HG03175 (cell line): ENCODE measurements around the gene PNPLA7.

Experiments used
- ATAC-seq: cut with Tn5 transposase; IDR thresholded peaks from one replicate; pipeline ENCODE4 v1.9.1; 2021; ENCODE audit warnings: mild to moderate bottlenecking, moderate library complexity; ENCODE audit not compliant: unreplicated experiment

PNPLA7 gene

DNA sequence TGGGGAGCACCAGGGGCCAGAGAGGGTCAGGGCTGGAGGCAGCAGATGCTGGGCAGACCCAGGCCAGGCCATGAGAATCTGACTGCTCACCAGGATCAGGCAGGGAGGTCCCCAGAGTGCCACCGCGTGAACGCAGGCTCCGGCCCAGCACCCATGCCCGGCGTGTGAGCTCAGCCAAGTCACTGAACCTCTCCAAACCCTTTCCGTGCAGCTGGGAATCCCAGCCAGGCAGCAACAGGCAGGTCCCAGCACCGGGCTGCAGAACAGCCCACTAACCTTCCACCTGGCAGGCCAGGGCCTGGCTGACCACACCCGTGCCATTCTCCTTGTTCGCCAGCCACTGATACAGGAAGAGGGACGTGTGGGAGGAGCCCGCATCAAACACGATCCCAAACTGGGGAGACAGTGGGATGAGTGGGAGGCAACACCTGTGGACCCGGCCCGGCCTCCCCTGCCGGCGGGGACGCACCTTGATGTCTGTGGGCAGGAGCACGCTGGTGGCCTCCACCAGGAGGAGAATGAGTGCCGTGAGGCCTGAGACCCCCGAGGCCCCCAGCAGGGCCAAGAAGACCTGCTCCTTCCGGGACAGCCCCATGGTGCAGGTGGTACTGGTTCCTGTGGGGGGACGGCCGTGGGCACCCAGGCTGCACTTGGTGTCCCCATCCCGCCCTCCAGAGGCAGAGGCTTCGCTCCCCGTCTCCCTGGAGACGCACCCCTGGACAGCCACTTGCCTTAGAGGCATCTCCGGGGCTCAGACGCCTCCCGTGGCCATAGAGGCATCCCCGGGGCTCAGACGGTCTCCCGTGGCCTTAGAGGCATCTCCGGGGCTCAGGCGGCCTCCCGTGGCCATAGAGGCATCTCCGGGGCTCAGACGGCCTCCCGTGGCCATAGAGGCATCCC, 112.3 kb downstream of the PNPLA7 start:
- ATAC-seq: no peak

DNA sequence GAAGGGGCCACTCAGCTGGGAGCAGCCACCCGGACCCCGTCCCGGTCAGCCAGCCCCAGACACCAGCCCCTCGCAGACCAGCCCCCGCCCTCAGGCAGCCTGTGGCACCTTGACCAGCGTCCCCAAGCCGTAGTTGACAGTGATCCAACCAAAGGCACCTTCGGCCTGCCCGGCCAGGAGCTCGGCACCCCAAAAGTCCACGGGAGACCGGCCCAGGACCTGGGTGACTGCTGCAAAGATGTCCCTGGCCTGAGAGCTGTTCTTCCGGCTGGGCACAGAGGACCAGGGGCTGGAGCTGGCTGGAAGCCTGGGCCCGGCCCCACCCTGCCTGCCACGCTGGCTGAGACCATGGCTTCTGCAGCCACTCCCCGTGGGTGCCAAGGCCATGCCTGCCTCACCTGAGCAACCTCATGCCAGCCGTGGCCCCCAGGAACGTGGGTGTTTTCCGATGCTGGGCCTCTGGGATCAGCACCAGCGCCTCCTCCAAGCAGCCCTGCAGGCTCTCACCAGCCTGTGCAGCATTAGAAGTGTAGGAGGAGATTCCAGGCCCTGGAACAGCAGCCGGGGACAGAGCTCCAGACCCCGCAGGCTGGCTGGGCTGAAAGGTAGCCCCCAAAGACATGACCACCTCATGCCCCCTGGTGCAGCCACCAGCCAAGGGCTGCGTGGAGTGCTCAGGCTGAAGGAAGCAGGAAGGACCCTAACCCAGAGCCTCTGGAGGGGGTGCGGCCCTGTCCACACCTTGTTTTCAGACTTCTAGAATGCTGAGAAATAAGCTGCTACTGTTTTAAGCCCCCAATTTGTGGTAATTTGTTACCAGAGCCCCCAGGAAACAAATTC, 113.2 kb downstream of the PNPLA7 start:
- no peak for ATAC-seq

DNA sequence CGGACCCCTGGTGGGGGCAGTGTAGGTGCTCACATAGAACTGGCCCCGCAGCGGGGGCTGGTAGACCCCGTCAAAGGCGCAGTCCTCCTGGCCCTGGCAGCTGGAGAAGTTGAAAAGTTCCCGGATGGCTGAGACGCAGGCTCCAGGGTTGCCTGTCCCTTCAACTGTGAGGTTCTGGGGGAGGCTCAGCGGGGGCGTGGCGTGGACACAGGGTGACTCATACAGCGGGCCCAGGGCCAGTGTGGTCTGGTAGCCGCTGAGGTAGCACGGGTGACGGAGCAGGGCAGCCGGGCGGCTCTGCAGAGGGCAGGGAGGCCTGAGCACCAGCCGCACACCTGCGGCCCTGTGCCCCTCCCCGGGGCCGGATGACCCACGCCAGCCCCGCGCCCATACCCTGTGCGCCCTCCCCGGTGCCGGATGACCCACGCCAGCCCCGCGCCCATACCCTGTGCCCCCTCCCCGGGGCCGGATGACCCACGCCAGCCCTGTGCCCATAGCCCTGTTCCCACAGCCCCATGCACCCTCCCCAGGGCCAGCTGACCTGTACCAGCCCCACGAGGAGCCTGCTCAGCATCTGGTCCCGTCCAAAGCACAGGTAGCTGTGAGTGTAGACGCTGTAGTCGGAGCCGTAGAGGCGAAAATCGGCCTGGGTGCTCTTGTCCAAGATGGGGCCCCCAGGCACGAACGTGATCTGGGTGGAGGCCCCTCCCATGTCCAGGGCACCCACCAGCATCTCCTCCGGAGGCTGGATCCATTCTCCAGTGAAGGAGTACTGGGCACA, 114.0 kb downstream of the PNPLA7 start:
- no peak for ATAC-seq

DNA sequence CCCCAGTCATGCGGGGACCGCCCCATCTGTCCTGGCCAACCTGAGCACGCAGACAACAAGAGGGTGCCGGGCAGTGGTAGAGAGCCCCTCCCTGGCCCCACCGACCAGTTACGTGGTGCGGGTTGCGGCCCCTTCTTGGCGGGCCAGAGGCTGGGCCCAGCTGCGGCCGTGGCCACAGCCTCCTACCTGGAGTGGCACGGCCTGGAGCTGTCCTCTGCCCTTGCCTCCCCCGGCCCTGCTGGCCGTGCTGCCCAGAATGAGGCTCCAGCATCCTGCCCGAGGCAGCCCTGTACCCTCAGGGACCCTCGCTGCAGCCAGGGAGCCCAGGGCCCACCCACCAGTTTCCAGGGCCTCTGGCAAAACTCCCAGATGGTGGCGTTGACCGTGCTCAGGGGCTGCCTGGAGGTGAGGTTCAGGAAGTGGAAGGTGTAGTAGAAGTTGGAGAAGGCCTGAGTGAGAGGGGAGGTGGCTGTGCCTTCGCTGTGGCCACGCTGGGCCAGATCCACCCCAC, 114.8 kb downstream of the PNPLA7 start:
- ATAC-seq: no peak

DNA sequence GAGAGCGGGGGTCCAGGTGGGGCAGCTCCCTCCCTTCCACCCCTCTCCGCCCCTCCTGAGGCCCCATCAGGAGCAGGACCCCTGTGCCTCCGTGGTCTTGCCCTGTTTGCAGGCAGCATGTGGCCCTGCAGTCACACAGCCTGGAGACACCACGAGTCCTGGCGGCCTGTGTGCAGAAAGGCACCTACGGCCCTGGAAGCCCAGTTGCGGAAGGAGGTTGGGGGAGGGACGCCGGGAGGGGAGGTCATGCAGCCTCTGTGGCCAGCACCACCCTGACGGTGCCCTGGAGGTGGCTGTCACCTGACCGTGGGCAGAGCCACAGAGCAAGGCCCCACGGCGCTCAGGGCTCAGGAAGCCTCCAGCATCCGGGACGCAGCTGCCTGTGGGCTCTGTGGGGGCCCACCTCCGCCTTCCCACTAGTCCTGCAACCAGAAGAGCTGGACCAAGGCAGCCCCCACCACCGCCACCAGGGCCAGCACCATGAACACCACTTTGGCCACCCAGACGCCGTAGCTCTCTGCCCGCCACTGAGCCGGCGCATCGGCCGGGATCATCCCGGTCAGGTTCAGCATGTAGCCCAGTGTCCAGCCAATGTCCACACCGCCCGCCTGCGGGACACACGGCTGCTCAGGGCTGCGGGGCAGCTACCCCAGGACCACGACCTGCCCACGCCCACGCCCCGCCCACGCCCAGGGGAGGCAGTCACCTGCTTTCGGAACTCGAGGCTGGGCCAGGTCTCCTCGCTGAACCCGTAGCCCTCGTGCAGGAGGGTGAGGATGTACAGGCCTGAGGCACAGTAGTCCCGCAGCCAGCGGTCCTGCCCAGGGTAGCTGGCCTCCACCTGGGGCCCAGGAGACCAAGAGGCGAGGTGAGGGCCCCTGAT, 115.5 kb downstream of the PNPLA7 start:
- no peak for ATAC-seq

DNA sequence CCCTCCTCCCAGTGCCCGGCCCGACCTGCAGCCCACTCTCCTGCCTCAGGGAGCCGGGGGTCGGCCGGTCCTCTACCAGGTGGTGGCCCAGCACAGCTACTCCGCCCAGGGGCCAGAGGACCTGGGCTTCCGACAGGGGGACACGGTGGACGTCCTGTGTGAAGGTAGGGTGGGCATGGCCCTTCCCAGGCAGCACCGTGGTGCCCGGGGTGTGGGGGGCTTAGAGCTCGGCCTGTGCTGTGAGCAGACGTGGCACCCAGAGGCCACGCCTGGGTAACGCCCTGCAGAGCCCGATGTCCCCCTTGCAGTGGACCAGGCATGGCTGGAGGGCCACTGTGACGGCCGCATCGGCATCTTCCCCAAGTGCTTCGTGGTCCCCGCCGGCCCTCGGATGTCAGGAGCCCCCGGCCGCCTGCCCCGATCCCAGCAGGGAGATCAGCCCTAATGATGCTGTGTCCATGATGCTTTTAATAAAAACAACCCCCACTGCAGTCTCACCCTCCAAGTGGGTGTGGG, 116.2 kb downstream of the PNPLA7 start:
- ATAC-seq: no peak

DNA sequence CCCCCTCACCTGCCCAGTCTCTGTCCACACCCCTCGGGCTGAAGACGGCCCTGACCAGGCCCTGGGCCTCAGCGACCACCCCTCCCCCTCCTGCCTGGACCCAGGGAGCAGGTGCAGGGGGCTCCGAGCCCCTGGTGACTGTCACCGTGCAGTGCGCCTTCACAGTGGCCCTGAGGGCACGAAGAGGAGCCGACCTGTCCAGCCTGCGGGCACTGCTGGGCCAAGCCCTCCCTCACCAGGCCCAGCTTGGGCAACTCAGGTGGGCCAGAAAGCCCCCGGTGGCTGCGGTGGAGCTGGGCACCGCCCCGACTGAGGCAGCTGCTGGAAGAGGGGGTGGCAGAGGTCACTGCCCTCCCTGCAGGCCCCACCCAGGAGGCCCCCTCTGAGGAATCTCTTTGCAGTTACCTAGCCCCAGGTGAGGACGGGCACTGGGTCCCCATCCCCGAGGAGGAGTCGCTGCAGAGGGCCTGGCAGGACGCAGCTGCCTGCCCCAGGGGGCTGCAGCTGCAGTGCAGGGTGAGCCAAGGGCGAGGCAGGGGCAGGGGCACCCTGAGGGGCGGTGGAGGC, 116.8 kb downstream of the PNPLA7 start:
- ATAC-seq: no peak

DNA sequence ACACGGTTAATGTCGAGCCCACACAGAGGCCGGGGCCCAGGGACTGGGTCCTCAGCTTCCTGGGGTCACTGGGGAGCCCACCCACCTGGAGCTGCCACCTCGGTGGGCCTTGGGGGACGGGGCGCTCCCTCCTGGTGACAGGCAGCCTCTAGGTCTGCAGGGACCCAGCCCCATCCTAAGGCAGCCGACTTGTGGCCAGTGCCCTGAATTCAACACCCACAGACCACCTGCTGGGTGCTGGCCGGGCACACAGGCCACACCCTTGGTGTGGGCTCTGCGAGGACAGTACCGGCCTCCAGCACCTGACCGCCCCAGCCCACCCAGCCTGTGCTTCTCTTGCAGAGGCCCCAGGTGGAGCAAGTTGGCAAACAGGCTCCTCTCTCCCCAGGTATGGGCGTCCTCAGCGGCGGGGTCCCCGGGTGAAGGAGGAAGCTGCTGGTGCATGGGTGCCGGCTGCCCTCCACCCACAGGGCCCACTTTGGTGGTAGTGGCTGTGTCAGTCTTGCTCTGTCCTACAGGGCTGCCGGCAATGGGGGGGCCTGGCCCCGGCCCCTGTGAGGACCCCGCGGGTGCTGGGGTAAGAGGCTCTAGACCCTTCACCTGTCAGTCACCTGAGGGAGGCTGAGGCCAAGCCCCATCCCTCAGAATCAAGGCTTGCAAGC, 117.4 kb downstream of the PNPLA7 start:
- ATAC-seq: no peak

DNA sequence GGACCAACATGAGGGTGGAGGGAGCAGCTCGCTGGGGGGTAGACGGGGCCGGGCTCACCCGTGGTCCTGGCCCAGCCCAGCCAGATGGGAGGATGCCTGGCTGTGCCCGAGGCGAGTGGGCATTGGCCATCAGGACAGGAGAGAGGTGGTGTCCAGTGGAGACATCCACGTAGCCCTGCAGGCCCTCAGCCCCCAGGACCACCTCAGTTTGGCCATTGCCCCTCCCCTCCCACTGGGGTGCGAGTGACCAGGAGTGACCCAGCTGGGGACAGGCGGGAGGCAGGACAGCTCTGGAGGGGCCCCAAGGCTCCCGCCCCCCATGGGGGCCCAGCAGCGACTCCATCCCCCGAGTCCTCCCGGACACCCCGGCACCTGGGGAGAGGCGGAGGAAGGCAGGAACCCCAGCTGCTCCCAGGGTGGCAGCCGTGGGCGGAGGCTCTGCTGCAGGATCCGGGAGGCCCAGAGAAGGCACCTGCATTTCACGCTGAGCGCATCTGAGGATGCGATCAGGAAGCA, 118.7 kb downstream of the PNPLA7 start:
- no peak for ATAC-seq

DNA sequence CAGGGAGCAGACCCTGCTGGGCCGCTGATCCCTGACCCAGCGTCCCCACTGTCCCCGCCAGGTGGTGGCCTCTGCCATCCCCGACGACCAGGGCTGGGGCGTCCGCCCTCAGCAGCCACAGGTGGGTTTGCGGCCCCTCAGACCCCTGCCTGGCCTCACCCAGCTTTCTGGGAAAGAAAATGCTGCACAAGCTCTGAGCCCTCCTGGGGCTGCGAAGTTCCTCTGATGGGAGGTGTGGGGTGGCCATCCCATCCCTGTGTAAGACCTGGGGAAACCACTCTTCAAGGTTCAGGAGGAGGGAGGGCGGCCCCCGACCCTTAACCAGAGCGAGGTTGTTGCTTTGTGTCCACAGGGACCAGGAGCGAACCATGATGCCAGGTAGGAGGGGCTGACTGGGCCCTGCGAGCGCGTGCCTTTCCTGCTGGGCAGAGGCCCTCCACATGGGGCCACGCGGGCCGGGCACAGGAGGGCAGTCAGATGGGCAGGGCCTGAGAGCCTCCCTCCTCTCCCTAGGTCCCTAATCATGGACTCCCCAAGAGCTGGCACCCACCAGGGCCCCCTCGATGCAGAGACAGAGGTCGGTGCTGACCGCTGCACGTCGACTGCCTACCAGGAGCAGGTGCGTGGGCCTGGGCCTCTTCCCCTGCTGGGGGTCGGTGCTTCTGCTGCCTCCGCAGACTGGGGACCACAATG, 119.3 kb downstream of the PNPLA7 start:
- ATAC-seq: no peak

DNA sequence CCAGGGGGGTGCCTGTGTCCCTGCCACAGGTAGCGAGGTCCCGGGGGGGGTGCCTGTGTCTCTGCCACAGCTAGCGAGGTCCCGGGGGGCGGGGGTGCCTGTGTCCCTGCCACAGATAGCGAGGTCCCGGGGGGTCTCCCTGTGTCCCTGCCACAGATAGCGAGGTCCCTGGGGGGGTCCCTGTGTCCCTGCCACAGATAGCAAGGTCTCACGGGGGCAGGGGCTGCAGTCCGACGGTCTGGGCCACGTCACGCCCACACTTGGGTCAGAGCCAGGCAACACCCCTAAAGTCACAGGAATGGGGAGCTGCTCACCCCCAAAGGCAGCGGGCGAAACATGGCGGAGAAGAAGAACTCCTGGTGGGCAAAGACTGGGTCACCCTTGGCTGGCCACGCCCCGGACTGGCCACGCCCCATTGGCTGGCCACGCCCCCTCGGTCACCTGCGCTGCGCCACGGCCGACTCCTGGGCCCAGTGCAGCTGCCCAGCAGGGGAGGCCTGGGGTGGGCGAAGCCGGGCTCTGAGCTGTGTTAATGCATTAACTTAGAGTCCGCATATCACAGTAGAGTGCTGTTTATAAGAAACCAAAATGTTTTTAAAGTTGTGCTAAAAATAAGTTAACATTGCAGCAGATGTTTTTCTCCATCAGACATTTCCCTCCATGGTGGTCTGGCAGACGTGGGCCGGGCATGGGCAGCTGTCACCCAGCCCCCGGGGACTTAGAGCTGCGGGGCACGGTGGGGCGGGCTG, 120.1 kb downstream of the PNPLA7 start:
- peak; percentile 49 for ATAC-seq

DNA sequence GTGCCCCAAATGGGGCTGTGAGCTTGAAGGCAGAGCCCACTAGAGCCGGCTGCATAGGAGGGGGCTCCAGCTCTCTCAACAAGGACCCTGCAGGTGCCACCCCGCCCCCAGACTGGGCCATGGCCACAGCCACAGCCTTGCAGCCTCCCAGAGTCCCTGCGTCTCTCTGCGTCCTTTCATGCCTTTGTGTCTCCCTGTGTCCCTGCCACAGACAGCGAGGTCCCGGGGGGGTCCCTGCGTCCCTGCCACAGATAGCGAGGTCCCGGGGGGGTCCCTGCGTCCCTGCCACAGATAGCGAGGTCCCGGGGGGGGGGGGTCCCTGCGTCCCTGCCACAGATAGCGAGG, 120.7 kb downstream of the PNPLA7 start:
- ATAC-seq: no peak

DNA sequence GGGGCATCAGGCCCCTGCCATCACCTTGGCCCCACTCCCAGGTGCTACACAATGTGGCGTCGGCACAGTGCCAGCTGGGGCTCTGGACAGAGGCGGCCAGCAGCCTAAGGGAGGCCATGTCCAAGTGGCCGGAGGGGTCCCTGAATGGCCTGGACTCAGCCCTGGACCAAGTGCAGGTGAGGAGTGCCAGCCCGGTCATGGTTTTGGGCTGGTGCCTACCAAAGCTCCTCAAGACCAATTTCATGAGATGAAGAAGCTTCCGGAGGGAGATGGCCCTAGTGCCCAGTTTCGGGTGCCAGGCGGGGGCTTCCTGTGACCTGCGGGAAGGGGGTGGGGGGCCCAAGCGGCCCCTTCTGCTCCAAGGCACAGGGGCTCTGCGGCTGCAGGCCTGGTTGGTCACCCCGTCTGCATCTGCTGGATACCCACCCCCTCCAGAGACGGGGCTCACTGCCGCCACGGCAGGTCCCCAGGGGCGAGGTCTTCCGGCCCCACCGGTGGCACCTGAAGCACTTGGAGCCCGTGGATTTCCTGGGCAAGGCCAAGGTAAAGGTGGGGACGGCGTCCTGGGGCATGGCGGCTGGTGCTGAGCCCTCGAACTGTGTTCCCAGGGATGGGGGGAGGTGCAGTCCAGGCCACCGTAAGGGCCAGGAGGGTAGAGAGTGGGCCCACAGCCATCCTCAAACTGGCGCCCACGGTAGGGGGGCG, 121.2 kb downstream of the PNPLA7 start:
- no peak for ATAC-seq

DNA sequence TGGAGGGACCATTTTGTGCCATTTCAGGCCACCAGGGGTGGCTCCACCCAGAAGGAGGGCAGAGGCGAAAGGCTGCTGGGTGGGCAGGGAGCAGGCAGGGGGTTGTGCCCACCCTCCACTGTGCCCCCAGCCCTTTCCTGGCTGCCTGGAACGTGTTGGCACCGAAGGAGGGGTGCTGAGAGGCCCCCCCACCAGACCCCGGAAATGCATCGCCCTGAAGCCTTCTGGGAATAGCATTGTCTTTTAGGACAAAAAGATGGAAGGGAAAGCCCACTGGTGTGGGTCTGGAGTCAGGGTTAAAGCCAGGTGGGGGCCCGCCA, 121.9 kb downstream of the PNPLA7 start:
- no peak for ATAC-seq

DNA sequence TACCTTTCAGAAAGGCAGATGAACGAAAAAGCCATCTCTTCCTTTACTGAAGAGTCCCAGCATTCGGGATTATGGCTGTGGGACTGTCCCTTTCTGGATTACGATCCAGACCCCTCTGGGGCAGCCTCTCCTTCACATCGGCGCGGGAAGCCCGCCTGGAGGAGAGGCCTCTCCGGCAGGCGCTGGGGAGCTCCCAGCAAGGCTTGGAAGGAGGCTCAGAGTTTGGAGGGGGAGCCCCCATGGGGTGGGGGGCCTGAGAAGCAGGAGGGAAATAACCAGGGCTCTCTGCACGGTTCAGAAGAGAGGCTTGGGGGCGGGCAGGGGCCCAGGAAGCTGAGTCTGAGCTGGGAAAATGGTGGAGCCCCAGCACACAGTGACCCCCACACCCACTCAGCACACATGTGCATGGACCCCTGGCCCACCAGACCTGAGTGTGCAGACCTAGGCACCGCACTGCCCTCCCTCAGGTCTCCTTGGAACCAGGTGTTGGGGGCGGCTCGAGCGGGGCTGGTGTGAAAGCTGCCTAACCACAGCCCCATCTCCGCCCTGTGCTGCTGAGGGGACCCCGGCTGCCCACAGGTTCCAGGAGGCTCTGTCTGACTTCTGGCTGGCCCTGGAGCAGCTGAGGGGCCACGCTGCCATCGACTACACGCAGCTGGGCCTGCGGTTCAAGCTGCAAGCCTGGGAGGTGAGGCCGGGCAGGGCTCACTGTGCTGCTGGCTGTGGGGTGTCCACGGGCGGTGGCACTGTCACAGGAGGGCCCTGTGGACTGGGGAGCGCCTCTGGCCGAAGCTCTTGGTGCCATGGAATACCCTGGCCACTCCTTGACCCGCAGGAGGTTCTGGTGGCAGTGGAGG, 122.5 kb downstream of the PNPLA7 start:
- no peak for ATAC-seq

DNA sequence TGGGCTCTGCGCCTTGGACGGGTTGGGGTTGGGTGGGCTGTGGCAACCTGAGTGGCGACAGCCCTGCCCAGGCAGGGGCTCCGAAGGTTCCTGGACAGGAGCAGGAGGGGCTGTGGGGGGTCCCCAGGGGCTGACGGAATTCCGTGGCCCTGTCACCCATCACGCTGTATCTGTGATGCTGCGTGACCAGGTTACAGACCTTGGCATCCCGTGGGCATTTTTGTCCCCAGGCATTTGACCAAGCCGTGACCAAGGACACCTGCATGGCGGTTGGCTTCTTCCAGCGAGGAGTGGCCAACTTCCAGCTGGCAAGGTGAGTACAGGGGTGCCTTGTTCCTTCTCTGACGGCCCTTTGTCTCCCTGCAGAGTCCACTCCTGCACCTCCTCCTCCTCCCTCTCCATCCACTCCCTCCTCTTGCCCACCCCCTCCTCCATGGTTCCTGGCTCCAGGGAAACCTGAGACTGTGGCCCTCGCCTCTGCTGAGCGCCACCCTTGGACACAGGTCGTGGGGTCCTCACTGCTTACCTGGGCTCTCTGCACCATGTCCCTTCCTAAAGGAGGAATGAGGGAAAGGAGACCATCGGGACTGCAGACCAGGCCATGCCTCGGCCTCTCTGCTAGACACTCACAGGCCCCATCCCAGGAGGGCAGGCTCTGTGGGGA, 124.1 kb downstream of the PNPLA7 start:
- ATAC-seq: no peak
